ENCODE data around the gene PIEZO1. TPM values are rescaled to one million over a fixed set of nuclear protein-coding genes. Genes with fewer than 3 reads are reported as not detected.

Gene PIEZO1
- total RNA-seq, 1 experiment from 2014 or later: 181 TPM

DNA sequence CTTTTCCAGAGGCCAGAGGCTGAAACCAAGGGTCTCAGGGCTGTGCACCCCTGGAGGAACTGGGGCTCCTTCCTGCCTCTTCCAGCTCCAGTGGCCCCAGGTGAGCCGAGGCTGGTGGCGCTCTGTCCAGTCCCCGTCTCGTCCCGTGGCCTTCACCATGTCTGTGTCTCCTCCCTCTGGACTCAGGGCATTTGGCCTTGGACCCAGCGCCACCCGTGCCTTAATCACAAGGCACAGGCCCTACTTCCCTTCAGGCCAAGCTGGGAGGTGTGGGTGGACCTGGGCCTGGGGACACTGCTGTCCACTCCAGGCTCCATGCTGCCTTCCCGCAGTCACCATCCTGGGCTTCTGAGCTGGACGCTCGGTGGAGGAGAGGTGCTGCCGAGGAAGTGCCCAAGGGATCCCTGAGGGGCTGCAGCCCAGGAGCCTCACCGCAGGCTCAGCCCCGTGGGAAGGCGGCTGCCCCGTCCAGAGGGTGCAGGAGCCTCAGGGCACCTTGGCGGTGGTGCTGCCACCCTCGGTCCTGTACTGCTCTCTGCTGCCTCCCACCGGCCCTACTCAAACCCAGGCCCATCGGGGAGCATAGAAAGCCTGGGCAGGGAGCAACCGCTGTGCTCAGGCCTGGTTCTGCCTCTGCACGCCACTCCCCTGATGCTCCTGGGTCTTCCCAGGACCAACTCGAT lies 36.3 kb upstream of the PIEZO1 start:
- no peak for DNase-seq (ENCODE audit: low read depth in 1 of 2, low spot score in 2 of 2)
- Histone ChIP-seq H3K4me3 (no peak overlapping the region), H3K36me3 (peaks cover 16% of the 10 kb centered on the region; the same call in 1 of the 2 replicates), H3K4me1 (replicated peaks) (no peaks in the 10 kb centered on the region), H3K27me3 (replicated peaks) (no peaks in the 10 kb centered on the region), H3K27ac (no peak overlapping the region), H3K9me3 (replicated peaks) (no peaks in the 10 kb centered on the region)

DNA sequence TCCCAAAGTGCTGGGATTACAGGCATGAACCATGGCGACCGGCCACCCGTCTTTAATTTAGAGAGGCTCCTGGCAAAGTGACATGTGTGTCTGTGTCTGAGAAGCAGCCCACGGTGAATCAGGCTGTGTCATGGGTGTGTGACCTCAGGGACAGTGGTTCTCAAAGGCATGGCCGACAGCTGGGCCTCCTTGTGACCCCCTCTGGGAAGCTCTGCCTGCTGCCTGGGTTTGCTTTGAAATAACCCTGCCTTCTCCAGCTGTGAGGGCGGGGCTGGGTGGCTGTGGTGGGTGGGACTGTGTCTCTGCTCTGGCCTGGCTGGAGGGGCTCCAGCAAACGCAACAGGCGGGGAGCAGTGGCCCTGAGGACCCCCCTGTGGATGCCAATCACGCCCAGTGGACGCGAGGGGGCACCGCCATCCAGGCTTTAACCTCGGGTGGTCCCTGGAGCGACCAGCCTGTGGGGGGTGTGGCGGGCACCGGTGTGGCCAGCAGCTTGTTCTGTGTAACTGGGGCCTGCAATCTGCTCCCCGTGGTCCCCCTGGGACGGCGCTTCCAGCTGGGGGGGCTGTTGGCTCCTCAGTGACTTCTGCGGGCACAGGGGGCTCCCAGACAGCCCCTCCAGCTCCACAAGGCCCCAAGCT lies 35.5 kb upstream of the PIEZO1 start:
- Histone ChIP-seq H3K27ac (no peak overlapping the region), H3K36me3 (peaks cover 16% of the 10 kb centered on the region; the same call in 1 of the 2 replicates), H3K4me3 (no peak overlapping the region), H3K4me1 (replicated peaks) (no peaks in the 10 kb centered on the region), H3K27me3 (replicated peaks) (no peaks in the 10 kb centered on the region), H3K9me3 (replicated peaks) (no peaks in the 10 kb centered on the region)
- no peak for DNase-seq (ENCODE audit: low read depth in 1 of 2, low spot score in 2 of 2)

DNA sequence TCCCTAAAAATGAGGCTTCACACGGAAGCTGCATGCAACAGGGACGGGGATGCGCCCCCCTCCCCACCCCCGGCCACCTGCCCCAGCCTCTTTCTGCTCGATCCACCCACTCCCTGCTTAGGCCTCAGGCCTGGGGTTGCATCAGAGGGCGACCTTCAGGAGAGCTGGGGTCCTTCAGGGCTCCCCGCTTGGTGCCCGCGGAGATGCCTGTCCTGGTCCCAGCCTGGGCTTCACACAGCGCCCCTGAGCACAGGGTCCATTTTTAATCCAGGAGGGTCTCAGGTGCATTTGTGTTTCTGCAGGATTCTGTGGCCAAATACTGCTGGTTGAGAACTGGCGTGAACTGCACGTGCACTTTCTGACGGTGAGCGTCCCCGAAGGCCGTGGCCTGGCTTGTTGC lies 34.1 kb upstream of the PIEZO1 start:
- Histone ChIP-seq H3K36me3 (peaks cover 11% of the 10 kb centered on the region; the same call in 1 of the 2 replicates), H3K27me3 (replicated peaks) (no peaks in the 10 kb centered on the region), H3K4me1 (replicated peaks) (no peaks in the 10 kb centered on the region), H3K27ac (no peak overlapping the region), H3K4me3 (no peak overlapping the region), H3K9me3 (replicated peaks) (no peaks in the 10 kb centered on the region)
- DNase-seq (ENCODE audit: low read depth in 1 of 2, low spot score in 2 of 2): no peak

GRCh38 chr16:88818575-88818874 lies 33.5 kb upstream of the PIEZO1 start:
- DNase-seq (ENCODE audit: low read depth in 1 of 2, low spot score in 2 of 2): no peak
- H3K4me3 ChIP-seq: no peak overlapping the region
- H3K36me3 ChIP-seq: peaks cover 11% of the 10 kb centered on the region; the same call in 1 of the 2 replicates
- H3K27ac ChIP-seq: no peak overlapping the region
- no peaks in the 10 kb centered on the region for H3K4me1 ChIP-seq (replicated peaks)
- H3K9me3 ChIP-seq (replicated peaks): no peaks in the 10 kb centered on the region
- no peaks in the 10 kb centered on the region for H3K27me3 ChIP-seq (replicated peaks)

GRCh38 chr16:88817785-88818574 lies 33.0 kb upstream of the PIEZO1 start:
- Histone ChIP-seq H3K4me1 (replicated peaks) (peaks cover under 1% of the 10 kb centered on the region), H3K4me3 (no peak overlapping the region), H3K27ac (no peak overlapping the region), H3K27me3 (replicated peaks) (no peaks in the 10 kb centered on the region), H3K36me3 (peaks cover 11% of the 10 kb centered on the region; the same call in 1 of the 2 replicates), H3K9me3 (replicated peaks) (no peaks in the 10 kb centered on the region)
- no peak for DNase-seq (ENCODE audit: low read depth in 1 of 2, low spot score in 2 of 2)

DNA sequence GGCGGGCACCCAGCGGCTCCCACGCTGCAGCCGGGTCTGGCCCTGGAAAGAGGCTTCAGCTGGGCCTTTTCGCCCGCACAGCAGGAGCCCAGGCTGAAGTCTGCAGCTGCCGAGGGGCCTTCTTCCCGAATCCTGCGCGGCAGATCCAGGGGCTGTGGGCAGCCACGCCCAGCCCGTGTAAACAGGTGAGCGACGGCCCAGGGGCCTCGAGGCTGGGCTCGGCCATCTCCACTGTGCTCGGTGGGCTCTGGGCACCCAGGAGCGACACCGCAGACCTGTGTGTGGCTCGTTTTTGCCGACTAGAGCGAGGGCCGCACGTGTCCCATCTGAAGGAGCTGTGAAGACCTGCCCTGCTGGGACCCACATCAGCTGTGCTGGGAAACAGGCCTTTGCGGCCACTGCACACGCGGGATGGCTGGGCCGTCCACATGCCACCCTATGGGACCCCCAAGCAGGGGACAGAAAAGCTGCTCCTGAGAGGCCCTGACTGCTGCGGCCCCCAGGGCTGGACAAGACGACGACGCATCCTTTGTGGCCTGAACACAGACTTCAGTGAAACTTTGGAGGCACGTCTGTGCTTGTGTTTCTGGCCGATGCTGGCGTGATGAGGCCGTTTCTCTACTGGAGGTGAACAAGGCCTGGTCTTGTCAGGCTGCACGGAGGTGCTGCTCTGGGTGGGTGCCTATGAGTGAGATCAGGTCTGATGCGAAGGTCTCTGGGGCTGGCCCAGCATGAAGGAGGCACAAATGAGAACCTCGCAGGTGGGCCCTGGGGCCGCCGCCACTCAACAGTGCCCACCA lies 31.9 kb upstream of the PIEZO1 start:
- Histone ChIP-seq H3K9me3 (replicated peaks) (no peaks in the 10 kb centered on the region), H3K36me3 (peaks cover 7% of the 10 kb centered on the region; the same call in 1 of the 2 replicates), H3K4me1 (replicated peaks) (peaks cover 11% of the 10 kb centered on the region), H3K27ac (no peak overlapping the region), H3K27me3 (replicated peaks) (no peaks in the 10 kb centered on the region), H3K4me3 (no peak overlapping the region)
- DNase-seq (ENCODE audit: low read depth in 1 of 2, low spot score in 2 of 2): no peak

- no peak overlapping the region for H3K4me3 ChIP-seq
- H3K27ac ChIP-seq: no peak overlapping the region
- H3K36me3 ChIP-seq: no peaks in the 10 kb centered on the region
- H3K9me3 ChIP-seq (replicated peaks): no peaks in the 10 kb centered on the region
- peaks cover 17% of the 10 kb centered on the region for H3K4me1 ChIP-seq (replicated peaks)
- no peaks in the 10 kb centered on the region for H3K27me3 ChIP-seq (replicated peaks)
- DNase-seq (ENCODE audit: low read depth in 1 of 2, low spot score in 2 of 2): no peak
Observed at GRCh38 chr16:88815901-88816589, 31.0 kb upstream of the PIEZO1 start.

- DNase-seq (ENCODE audit: low read depth in 1 of 2, low spot score in 2 of 2): no peak
- peaks cover 7% of the 10 kb centered on the region for H3K36me3 ChIP-seq
- no peak overlapping the region for H3K4me3 ChIP-seq
- H3K27me3 ChIP-seq (replicated peaks): no peaks in the 10 kb centered on the region
- no peaks in the 10 kb centered on the region for H3K9me3 ChIP-seq (replicated peaks)
- H3K4me1 ChIP-seq (replicated peaks): peaks cover 26% of the 10 kb centered on the region
- no peak overlapping the region for H3K27ac ChIP-seq
Observed at GRCh38 chr16:88815227-88815626, 30.2 kb upstream of the PIEZO1 start.

DNA sequence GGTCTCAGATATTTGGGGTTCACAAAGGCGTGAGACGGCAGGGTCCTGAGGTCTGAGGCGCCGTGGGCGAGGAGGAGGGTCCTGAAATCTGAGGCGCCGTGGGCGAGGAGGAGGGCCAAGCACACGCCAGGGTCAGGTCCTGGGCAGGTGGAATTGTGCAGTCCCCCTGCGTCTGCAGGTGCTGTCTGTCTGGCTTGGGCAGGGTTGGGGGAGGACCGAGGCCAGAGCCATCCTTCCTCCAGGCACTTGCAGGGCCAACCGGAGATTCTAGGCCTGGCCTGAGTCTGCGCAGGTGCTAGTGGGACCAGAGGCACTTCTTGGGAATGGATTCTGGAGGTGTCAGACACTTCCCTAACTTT lies 29.1 kb upstream of the PIEZO1 start:
- no peak overlapping the region for H3K27ac ChIP-seq
- no peak overlapping the region for H3K4me3 ChIP-seq
- H3K9me3 ChIP-seq (replicated peaks): no peaks in the 10 kb centered on the region
- no peaks in the 10 kb centered on the region for H3K27me3 ChIP-seq (replicated peaks)
- peaks cover 18% of the 10 kb centered on the region for H3K36me3 ChIP-seq
- peaks cover 37% of the 10 kb centered on the region for H3K4me1 ChIP-seq (replicated peaks)
- DNase-seq (ENCODE audit: low read depth in 1 of 2, low spot score in 2 of 2): no peak

DNA sequence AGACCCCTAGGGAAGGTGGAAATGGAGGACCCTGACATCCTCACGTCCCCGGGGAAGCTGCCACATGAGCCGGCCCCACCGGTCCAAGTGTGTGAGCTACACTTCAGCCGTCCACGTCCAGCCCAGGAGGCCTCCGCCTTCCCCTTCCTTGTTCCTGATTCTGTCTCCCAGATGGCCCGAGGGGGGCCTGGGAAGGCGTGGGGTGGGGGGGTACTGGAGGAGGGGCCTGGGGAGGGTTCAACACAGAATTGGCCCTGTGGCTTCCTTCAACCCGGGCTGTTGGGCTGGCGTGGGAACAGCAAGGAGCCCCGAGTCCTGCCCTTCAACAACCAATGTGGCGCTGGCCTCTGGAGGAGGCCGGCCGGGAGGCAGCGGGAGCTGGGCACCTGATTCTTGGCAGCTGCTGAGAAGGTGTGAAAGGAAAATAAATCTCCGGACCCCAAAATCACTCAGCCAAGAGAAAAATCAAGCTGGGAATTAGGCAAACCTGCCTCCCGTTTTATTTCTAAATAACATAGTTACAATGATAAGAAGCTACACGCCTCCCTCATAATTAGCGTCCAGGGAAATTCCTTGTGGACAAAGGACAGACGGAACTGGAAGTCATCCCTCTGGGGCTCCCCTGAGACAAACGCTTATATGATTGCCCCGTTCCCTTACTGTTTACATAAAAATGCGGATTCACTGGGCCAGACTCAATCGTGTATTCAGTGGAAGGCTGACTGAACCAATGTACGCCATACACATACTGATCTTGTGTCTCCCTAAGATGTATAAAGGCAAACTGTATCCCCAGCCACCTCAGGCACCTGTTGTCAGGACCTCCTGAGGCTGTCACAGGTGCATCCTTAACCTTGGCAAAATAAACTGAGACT lies 28.5 kb upstream of the PIEZO1 start:
- Histone ChIP-seq H3K4me3 (no peak overlapping the region), H3K27me3 (replicated peaks) (no peaks in the 10 kb centered on the region), H3K36me3 (peaks cover 24% of the 10 kb centered on the region), H3K27ac (no peak overlapping the region), H3K4me1 (replicated peaks) (peaks cover 37% of the 10 kb centered on the region), H3K9me3 (replicated peaks) (no peaks in the 10 kb centered on the region)
- DNase-seq (ENCODE audit: low read depth in 1 of 2, low spot score in 2 of 2): no peak

DNA sequence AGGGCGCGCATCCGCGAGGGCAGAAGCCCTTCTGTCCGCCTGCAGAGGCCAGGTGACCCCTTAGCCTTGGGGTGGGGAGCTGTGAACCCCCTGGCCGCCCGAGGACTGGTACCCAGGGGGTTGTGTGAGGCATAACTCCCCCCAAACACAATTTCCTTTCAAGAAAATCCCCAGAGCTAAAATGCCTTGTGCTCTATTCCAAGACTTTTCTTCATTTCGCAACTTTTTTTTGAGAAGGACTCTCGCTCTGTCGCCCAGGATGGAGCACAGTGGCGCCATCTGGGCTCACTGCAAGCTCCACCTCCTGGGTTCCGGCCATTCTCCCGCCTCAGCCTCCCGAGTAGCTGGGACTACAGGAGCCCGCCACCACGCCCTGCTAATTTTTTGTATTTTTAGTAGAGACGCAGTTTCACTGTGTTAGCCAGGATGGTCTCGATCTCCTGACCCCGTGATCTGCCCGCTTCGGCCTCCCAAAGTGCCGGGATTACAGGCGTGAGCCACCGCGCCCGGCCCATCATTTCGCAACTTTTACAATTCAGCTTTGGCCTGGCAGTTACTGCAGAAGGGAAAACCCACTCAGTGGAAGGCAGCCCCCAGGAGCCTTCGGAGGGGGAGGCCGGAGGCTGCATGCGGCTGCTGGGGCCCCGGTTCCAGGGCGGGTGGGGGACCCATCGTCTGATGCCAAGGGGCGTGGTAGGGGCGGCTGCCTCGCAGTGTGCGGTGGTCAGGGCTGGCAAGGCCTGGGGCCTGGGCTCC lies 27.7 kb upstream of the PIEZO1 start:
- Histone ChIP-seq H3K4me3 (peak overlapping the region; percentile 53), H3K4me1 (replicated peaks) (peaks cover 37% of the 10 kb centered on the region), H3K9me3 (replicated peaks) (no peaks in the 10 kb centered on the region), H3K36me3 (peaks cover 33% of the 10 kb centered on the region), H3K27ac (peak overlapping the region; percentile 26), H3K27me3 (replicated peaks) (no peaks in the 10 kb centered on the region)
- DNase-seq (ENCODE audit: low read depth in 1 of 2, low spot score in 2 of 2): no peak

Measured in SJSA1 (cell line).